ENCODE measurements around the gene PAPPA2.

Gene PAPPA2

DNA sequence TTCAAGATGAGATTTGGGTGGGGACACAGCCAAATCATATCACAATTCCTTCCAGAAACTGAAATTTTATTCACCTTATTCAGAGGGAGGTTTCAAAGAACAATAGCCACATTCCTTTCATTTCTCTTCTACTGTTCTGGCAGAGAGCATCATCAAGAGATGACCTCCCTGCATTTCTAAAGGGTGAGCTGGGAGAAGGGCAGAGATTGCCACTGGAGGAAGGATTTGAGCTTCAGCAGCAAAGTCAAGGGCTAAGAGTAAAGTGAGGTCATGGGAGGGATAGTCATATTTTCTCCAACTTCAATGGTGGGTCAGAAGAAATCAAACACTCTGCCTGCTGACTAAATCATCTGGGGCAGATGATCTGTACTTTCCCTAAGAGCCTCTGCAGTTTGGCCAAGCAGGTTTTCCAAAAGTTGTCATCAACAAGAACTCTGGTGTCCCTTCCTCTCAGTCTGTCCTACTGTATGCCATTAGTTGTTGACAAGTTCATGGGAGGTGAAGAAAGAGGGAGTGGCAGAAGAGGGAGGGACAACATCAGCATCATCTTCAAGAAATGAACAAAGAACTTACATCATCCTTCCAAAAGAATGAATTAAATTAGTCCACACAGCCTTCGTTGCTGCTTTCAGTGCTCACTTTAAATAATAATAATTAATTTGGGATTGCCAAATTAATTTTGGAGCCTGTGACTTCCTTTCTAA, 403.2 kb downstream of the PAPPA2 start:
- H3K4me3 ChIP-seq (ENCODE audit: low read depth, low read length) = no peak overlapping the region

DNA sequence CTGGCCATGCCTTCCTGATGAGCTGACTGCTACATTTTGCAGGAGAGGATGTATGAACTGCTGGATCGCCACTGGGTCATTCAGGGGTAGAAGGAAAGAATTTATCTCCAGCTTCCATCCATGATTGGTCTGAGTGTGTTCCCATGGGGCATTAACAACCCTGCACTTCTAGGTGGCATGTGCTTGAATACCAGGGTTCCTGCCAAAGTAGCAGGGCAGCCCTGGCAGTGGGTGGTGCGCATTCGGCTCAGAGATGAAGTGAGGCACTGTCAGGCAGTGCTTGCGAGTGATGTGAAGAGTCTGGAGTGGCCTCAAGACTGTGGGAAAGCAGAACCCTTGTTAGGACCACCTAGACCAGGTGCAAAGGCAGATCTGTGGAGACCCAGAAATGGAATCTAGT, 406.6 kb downstream of the PAPPA2 start:
- no peak overlapping the region for H3K4me3 ChIP-seq (ENCODE audit: low read depth, low read length)
- TF ChIP-seq, protein P1, sequence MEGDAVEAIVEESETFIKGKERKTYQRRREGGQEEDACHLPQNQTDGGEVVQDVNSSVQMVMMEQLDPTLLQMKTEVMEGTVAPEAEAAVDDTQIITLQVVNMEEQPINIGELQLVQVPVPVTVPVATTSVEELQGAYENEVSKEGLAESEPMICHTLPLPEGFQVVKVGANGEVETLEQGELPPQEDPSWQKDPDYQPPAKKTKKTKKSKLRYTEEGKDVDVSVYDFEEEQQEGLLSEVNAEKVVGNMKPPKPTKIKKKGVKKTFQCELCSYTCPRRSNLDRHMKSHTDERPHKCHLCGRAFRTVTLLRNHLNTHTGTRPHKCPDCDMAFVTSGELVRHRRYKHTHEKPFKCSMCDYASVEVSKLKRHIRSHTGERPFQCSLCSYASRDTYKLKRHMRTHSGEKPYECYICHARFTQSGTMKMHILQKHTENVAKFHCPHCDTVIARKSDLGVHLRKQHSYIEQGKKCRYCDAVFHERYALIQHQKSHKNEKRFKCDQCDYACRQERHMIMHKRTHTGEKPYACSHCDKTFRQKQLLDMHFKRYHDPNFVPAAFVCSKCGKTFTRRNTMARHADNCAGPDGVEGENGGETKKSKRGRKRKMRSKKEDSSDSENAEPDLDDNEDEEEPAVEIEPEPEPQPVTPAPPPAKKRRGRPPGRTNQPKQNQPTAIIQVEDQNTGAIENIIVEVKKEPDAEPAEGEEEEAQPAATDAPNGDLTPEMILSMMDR (IDR thresholded peaks at IDR 0.05; ENCODE audit: low read depth, low read length) = no peak

More for the DNA sequence above, 403.2 kb downstream of the PAPPA2 start:
- TF ChIP-seq, protein P1 (IDR thresholded peaks at IDR 0.05; ENCODE audit: low read depth, low read length) = no peak

DNA sequence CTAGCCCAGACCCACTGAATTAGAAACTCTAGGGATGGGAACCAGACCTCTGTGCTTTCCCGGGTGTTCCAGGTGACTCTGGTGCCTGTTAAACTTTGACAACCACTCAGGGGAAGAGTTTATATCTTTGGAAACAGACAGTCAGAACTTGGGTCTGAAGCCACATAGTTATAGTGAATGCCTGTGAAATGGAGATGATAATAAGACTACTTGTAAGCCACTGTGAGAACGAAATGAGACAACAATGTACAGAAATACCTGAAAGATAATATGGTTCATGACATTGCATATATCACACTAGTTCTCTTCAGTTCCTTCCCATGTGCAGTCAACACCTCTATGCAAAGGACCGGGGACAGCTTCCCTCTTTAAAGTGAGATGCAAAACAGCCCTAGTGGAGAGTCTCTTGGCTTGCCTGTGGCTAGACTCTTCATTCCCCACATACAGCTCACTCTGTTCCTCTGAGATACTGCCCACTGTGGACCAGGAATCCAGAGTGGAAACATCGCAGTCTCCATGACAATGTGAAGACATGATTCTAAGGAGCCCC, 414.1 kb downstream of the PAPPA2 start:
- H3K4me3 ChIP-seq (ENCODE audit: low read depth, low read length) = no peak overlapping the region
- TF ChIP-seq, protein P1 (IDR thresholded peaks at IDR 0.05; ENCODE audit: low read depth, low read length) = no peak

DNA sequence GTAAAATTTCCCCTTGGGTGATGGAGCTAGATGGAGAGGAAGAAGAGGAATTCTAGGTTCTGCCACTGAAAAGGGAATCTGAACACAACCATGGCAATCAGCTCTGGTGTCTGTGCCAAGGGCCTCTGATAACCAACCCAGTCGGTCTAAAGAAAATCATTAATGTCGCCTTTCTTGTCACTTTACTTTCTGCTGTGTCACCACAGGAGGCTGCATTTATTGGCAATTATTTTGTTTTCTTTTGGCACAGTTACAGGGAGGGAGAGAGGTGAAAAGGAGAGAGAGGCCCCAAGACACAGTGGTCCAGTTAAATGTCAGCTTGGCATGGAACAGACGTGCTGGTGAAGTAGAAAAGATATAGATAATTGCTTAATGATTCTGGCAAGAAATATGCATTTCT, 414.6 kb downstream of the PAPPA2 start:
- TF ChIP-seq, protein P1 (IDR thresholded peaks at IDR 0.05; ENCODE audit: low read depth, low read length) = no peak

DNA sequence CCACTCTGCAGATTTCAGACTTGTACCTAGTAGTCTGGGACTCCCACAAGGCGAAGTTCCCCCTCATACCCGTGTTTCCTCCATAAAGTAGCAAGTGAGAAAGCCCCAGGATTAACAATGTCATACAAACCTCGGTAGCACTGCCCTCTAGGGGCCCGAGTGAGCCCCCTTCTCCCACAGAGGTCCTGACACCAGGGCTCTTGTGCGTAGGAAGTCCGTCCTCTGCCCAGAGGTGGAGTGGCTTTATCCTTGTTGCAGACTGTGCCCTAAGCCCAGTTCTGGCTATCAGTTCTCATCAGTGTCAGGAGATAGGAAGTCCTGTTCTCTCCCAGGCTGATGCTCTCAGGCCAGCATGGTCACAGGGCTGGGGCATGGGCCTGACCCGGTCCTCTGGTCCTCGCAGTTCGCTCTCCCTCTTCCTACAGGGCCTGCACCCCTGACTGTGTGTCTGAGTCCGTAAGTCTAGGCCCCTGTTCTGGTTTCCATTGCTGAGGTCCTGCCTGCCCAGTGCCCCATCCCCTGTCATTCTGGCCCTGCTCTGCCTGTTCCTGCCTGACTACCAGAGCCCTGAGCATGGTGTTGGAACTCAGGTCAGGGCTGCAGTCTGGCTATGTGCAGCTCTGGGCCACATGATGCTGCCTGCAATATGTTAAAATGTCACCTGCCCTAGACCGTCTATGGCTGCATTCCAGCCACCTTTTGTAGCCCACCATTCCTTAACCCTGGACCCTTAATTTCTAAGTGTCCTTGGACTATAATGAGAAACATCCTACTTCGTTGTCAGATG, 416.0 kb downstream of the PAPPA2 start:
- no peak overlapping the region for H3K4me3 ChIP-seq (ENCODE audit: low read depth, low read length)
- TF ChIP-seq, protein P1 (IDR thresholded peaks at IDR 0.05; ENCODE audit: low read depth, low read length) = no peak

More for the DNA sequence above, 414.6 kb downstream of the PAPPA2 start:
- no peak overlapping the region for H3K4me3 ChIP-seq (ENCODE audit: low read depth, low read length)

DNA sequence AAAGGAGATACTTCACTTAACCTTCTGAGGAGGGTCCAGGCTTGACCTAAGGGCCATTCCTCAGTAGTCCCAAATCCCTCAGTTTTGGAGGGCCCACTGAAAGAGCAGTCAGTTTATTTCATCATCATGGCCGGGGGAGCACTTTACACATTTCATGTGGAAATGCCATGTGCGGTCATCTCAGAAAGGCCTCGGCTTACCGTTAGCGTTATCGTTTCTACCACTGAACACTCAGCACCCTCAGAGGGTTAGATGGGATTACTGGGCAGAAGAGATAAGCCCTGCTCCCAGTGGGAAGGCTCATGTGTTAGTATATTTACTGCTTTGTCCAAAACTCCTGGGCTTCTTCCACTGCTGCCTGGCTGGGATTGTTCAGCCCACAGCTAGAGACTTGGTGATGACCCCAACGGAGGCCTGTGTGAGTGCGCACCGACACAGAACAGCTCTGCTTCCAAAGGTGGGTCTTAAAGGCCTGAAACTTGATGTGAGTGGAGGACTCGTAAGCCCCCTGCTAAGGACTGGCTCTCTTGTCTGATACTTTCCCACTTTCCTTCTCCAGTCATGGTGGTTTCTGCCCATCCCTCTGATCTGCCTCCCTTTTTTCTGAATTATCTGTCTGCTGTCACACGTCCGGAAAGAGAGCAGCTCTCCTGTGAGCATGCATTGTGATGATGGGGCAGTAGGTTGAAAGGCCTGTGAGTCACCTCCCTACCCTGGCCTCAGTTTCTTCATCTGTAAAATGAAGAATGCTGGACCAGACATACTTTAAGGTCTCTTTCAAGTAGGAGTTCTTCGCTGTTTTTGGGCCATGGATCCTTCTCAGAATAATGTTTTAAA, 417.0 kb downstream of the PAPPA2 start:
- no peak overlapping the region for H3K4me3 ChIP-seq (ENCODE audit: low read depth, low read length)
- TF ChIP-seq, protein P1 (IDR thresholded peaks at IDR 0.05; ENCODE audit: low read depth, low read length) = no peak
